Liver (tissue), 9 donors: ENCODE measurements around the gene SNAP23. TPM values are rescaled to one million over a fixed set of nuclear protein-coding genes. Genes with fewer than 3 reads are reported as not detected.

ENCODE experiments used
- DNase-seq: peaks from one replicate; pipeline ENCODE4 v3.0.0-alpha.2; 2017; ENCODE audit warnings: low spot score
- H3K27ac ChIP-seq, 2 donors: one replicate each; pipeline ENCODE4 v1.7.0; 2013; ENCODE audit warnings: inconsistent platforms in 2 of 2, low read length in 2 of 2, control low read depth in 1 of 2, low read depth in 1 of 2, mild to moderate bottlenecking in 1 of 2
- H3K27me3 ChIP-seq, 4 donors: one replicate each; pipeline versions ENCODE4 v1.6.1 to v1.7.0; 2013; ENCODE audit warnings: low read length in 3 of 4, inconsistent platforms in 1 of 4, mild to moderate bottlenecking in 1 of 4, moderate library complexity in 1 of 4; ENCODE audit not compliant: control insufficient read depth in 4 of 4, insufficient read depth in 4 of 4
- H3K36me3 ChIP-seq, 4 donors: one replicate each; pipeline versions ENCODE4 v1.6.1 to v1.7.0; 2013; ENCODE audit warnings: low read length in 3 of 4, mild to moderate bottlenecking in 3 of 4, low read depth in 1 of 4, moderate library complexity in 1 of 4; ENCODE audit not compliant: control insufficient read depth in 4 of 4, insufficient read depth in 3 of 4
- H3K4me1 ChIP-seq, 4 donors: one replicate each; pipeline versions ENCODE4 v1.6.1 to v1.7.0; 2013; ENCODE audit warnings: low read length in 3 of 4, mild to moderate bottlenecking in 3 of 4, moderate library complexity in 1 of 4; ENCODE audit not compliant: control insufficient read depth in 4 of 4, insufficient read depth in 4 of 4
- H3K4me3 ChIP-seq, 3 donors: one replicate each; pipeline versions ENCODE4 v1.6.1 to v1.7.0; 2013; ENCODE audit warnings: low read length in 3 of 3, control low read depth in 1 of 3, low read depth in 1 of 3, mild to moderate bottlenecking in 1 of 3
- H3K9ac ChIP-seq, 2 donors: one replicate each; pipeline ENCODE4 v1.7.0; 2013; ENCODE audit warnings: low read length in 2 of 2, mild to moderate bottlenecking in 2 of 2, moderate library complexity in 2 of 2, control low read depth in 1 of 2, low read depth in 1 of 2
- H3K9me3 ChIP-seq, 4 donors: one replicate each; pipeline versions ENCODE4 v1.6.1 to v1.7.0; 2013; ENCODE audit warnings: low read length in 3 of 4; ENCODE audit not compliant: control insufficient read depth in 4 of 4
- EGR1 ChIP-seq, 2 donors: IDR thresholded peaks; 2 replicates each; pipeline ENCODE4 v1.6.1; 2016 to 2018; ENCODE audit warnings: antibody characterized with exemption in 2 of 2, low read depth in 2 of 2
- FOXA2 ChIP-seq: IDR thresholded peaks from 2 replicates; pipeline ENCODE4 v1.6.1; 2016; ENCODE audit warnings: antibody characterized with exemption
- GABPA ChIP-seq, 2 donors: IDR thresholded peaks in 1 of 2; conservative IDR thresholded peaks in 1 of 2; 2 replicates each; pipeline ENCODE4 v1.6.1; 2016; ENCODE audit warnings: antibody characterized with exemption in 2 of 2, mild to moderate bottlenecking in 1 of 2, moderate library complexity in 1 of 2
- HNF4G ChIP-seq: IDR thresholded peaks from 2 replicates; pipeline ENCODE4 v1.6.1; 2016; ENCODE audit warnings: antibody characterized with exemption
- JUND ChIP-seq, 2 donors: IDR thresholded peaks; 2 replicates each; pipeline ENCODE4 v1.6.1; 2016; ENCODE audit warnings: antibody characterized with exemption in 2 of 2
- NR2F2 ChIP-seq: IDR thresholded peaks from 2 replicates; pipeline ENCODE4 v1.6.1; 2016; ENCODE audit warnings: antibody characterized with exemption
- RAD21 ChIP-seq, 2 donors: IDR thresholded peaks; 2 replicates each; pipeline ENCODE4 v1.6.1; 2016; ENCODE audit warnings: antibody characterized with exemption in 2 of 2, mild to moderate bottlenecking in 2 of 2
- SP1 ChIP-seq: IDR thresholded peaks from 2 replicates; pipeline ENCODE4 v1.6.1; 2018; ENCODE audit warnings: antibody characterized with exemption, mild to moderate bottlenecking
- TAF1 ChIP-seq: conservative IDR thresholded peaks from 2 replicates; pipeline ENCODE4 v1.6.1; 2016; ENCODE audit warnings: antibody characterized with exemption, mild to moderate bottlenecking
- YY1 ChIP-seq: IDR thresholded peaks from 2 replicates; pipeline ENCODE4 v1.6.1; 2016; ENCODE audit warnings: antibody characterized with exemption, mild to moderate bottlenecking
- whole genome bisulfite sequencing: extraction: QIAGEN DNeasy Blood & Tissue Kit; methylation state at CpG from one replicate; pipeline ENCODE4 v1.1.7; 2013; 5-methylcytosine and 5-hydroxymethylcytosine counted together
- polyA plus RNA-seq, 2 donors: library from polyadenylated mRNA; stranded (reverse) in 1 of 2; unstranded in 1 of 2; fragments of 200-250 nt in 1 of 2; fragments of >200 nt in 1 of 2; fragmentation: Nextera tagmentation in 1 of 2; extraction: Ambion mirVana in 1 of 2; gene quantifications; one replicate each; pipeline versions ENCODE4 v1.2.1 to v1.2.3, GENCODE V29; 2013 to 2015
- total RNA-seq, 2 donors: library from RNA; depleted of rRNA; stranded (reverse); fragments of >200 nt; gene quantifications; one replicate each; pipeline ENCODE4 v1.2.3, GENCODE V29; 2014
- TF ChIP-seq, protein P1 (sequence below): fragments of 150-350 bp; IDR thresholded peaks from 2 replicates; pipeline ENCODE4 v1.5.1; 2017; ENCODE audit warnings: improper control_type of control experiment, low read depth, low read length; ENCODE audit not compliant: missing input control
- TF ChIP-seq, protein P2 (sequence below): IDR thresholded peaks from 2 replicates; pipeline ENCODE4 v1.6.1; 2016; ENCODE audit warnings: antibody characterized with exemption, mild to moderate bottlenecking
- TF ChIP-seq, protein P3 (sequence below): IDR thresholded peaks from 2 replicates; pipeline ENCODE4 v1.6.1; 2016; ENCODE audit warnings: antibody characterized with exemption
- TF ChIP-seq, protein P4 (sequence below): IDR thresholded peaks from 2 replicates; pipeline ENCODE4 v1.6.1; 2016; ENCODE audit warnings: antibody characterized with exemption
- donor health status: healthy.
- donor health status: healthy.
- donor health status: healthy.
- donor health status: healthy.
- donor health status: healthy.

Gene SNAP23
- total and polyA plus RNA-seq, 4 donors, result 16.0 to 42.9 (median 25.3) TPM

DNA sequence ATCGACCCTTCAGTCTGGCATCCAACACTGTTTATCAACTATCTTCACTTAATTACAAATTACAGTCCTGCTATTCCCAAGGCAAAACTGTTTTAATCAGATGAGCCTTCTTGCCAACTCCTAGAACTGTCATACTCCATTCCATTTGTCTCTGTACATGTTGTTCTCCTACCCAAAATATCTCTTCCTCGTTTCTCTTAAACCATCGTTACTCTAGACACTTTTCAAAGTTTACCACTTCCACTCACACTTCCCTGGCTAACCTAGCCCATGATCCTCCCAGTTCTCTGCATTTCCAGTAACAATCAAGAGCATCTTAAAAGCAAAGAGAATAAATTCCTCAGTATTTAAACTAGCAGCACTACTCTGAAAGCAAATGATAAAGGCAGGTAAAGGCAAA is 24.4 kb upstream of the SNAP23 start:
- 71% methylated on average over 3 of the region's 3 CpGs for WGBS
- Histone ChIP-seq H3K9ac (no peak overlapping the region), H3K9me3 (no peaks in the 10 kb centered on the region), H3K36me3 (peaks cover 0 to 6% (median 4%) of the 10 kb centered on the region in 4 donors), H3K4me1 (no peaks in the 10 kb centered on the region), H3K27ac (no peak overlapping the region), H3K27me3 (no peaks in the 10 kb centered on the region), H3K4me3 (no peak overlapping the region)
- no peak for DNase-seq
- TF ChIP-seq SP1 (no peak), TAF1 (no peak), EGR1 (IDR thresholded peaks at IDR 0.05; ENCODE audit: low read depth in 2 of 2) (no peak), YY1 (no peak), NR2F2 (no peak), HNF4G (no peak), GABPA (IDR thresholded peaks at IDR 0.05 in 1 of 2, conservative IDR thresholded peaks at IDR 0.05 in 1 of 2) (no peak), RAD21 (IDR thresholded peaks at IDR 0.05) (no peak), JUND (IDR thresholded peaks at IDR 0.05) (no peak), FOXA2 (no peak)
- TF ChIP-seq, protein P1, sequence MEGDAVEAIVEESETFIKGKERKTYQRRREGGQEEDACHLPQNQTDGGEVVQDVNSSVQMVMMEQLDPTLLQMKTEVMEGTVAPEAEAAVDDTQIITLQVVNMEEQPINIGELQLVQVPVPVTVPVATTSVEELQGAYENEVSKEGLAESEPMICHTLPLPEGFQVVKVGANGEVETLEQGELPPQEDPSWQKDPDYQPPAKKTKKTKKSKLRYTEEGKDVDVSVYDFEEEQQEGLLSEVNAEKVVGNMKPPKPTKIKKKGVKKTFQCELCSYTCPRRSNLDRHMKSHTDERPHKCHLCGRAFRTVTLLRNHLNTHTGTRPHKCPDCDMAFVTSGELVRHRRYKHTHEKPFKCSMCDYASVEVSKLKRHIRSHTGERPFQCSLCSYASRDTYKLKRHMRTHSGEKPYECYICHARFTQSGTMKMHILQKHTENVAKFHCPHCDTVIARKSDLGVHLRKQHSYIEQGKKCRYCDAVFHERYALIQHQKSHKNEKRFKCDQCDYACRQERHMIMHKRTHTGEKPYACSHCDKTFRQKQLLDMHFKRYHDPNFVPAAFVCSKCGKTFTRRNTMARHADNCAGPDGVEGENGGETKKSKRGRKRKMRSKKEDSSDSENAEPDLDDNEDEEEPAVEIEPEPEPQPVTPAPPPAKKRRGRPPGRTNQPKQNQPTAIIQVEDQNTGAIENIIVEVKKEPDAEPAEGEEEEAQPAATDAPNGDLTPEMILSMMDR, result no peak
- TF ChIP-seq, protein P2, sequence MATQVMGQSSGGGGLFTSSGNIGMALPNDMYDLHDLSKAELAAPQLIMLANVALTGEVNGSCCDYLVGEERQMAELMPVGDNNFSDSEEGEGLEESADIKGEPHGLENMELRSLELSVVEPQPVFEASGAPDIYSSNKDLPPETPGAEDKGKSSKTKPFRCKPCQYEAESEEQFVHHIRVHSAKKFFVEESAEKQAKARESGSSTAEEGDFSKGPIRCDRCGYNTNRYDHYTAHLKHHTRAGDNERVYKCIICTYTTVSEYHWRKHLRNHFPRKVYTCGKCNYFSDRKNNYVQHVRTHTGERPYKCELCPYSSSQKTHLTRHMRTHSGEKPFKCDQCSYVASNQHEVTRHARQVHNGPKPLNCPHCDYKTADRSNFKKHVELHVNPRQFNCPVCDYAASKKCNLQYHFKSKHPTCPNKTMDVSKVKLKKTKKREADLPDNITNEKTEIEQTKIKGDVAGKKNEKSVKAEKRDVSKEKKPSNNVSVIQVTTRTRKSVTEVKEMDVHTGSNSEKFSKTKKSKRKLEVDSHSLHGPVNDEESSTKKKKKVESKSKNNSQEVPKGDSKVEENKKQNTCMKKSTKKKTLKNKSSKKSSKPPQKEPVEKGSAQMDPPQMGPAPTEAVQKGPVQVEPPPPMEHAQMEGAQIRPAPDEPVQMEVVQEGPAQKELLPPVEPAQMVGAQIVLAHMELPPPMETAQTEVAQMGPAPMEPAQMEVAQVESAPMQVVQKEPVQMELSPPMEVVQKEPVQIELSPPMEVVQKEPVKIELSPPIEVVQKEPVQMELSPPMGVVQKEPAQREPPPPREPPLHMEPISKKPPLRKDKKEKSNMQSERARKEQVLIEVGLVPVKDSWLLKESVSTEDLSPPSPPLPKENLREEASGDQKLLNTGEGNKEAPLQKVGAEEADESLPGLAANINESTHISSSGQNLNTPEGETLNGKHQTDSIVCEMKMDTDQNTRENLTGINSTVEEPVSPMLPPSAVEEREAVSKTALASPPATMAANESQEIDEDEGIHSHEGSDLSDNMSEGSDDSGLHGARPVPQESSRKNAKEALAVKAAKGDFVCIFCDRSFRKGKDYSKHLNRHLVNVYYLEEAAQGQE, result no peak
- TF ChIP-seq, protein P3, sequence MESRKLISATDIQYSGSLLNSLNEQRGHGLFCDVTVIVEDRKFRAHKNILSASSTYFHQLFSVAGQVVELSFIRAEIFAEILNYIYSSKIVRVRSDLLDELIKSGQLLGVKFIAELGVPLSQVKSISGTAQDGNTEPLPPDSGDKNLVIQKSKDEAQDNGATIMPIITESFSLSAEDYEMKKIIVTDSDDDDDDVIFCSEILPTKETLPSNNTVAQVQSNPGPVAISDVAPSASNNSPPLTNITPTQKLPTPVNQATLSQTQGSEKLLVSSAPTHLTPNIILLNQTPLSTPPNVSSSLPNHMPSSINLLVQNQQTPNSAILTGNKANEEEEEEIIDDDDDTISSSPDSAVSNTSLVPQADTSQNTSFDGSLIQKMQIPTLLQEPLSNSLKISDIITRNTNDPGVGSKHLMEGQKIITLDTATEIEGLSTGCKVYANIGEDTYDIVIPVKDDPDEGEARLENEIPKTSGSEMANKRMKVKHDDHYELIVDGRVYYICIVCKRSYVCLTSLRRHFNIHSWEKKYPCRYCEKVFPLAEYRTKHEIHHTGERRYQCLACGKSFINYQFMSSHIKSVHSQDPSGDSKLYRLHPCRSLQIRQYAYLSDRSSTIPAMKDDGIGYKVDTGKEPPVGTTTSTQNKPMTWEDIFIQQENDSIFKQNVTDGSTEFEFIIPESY, result no peak

DNA sequence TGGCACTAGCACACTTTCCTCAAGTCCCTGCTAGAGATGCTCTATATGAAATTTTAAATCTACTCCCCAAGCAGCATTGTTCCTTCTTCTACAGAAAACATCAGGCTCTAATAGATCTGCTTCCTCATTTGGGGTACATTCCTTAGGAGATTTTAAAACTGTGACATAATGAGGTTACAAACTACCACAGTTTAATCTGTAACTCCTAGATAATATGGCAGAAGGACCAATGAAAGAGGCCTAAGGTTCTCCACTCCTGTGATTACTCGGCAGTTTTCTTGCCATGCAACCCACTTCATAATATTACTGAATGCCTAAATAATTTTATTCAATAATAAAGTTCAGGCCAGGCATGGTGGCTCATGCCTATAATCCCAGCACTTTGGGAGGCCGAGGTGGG is 20.6 kb upstream of the SNAP23 start:
- WGBS, result 75% methylated on average over 2 of the region's 2 CpGs
- no peaks in the 10 kb centered on the region for H3K27me3 ChIP-seq
- no peak overlapping the region for H3K27ac ChIP-seq
- no peak overlapping the region for H3K9ac ChIP-seq
- TF ChIP-seq FOXA2, result no peak
- TF ChIP-seq, protein P4, sequence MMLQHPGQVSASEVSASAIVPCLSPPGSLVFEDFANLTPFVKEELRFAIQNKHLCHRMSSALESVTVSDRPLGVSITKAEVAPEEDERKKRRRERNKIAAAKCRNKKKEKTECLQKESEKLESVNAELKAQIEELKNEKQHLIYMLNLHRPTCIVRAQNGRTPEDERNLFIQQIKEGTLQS, result no peak
- TF ChIP-seq HNF4G, result no peak
- TF ChIP-seq, protein P3, result no peak
- no peak for TF ChIP-seq TAF1
- no peaks in the 10 kb centered on the region for H3K9me3 ChIP-seq
- no peak for DNase-seq
- no peak overlapping the region for H3K4me3 ChIP-seq
- peaks cover 0 to 4% (median 3%) of the 10 kb centered on the region in 4 donors for H3K36me3 ChIP-seq
- H3K4me1 ChIP-seq, result no peaks in the 10 kb centered on the region
